GM12878 (cell line): ENCODE data around the gene ANO10.
"Not testable (repeated sequence)": the region's sequence is repeated elsewhere in the genome, so short reads cannot be mapped to it uniquely, and the experiment has no call there.

Source experiments
- BHLHE40 ChIP-seq, 2 experiments: fragments of 450-650 bp in 1 of 2; IDR thresholded peaks; 2 replicates each; pipeline ENCODE4 v1.6.1; 2011 to 2017; ENCODE audit warnings: low read depth in 2 of 2, borderline replicate concordance in 1 of 2, improper control_type of control experiment in 1 of 2, low read length in 1 of 2, mild to moderate bottlenecking in 1 of 2
- EZH2 ChIP-seq: IDR thresholded peaks from 2 replicates; pipeline ENCODE4 v1.6.1; 2012; ENCODE audit warnings: low read depth, mild to moderate bottlenecking, control low read depth, inconsistent platforms, low read length, borderline replicate concordance; ENCODE audit not compliant: control insufficient read depth
- GABPA ChIP-seq: IDR thresholded peaks from 2 replicates; pipeline ENCODE4 v1.6.1; 2014; ENCODE audit warnings: antibody characterized with exemption, low read depth, mild to moderate bottlenecking, inconsistent platforms
- NFXL1 ChIP-seq: fragments of 450-650 bp; IDR thresholded peaks from 2 replicates; pipeline ENCODE4 v1.6.1; 2017; ENCODE audit warnings: antibody characterized with exemption, mild to moderate bottlenecking, borderline replicate concordance
- POLR2A ChIP-seq: IDR thresholded peaks from 2 replicates; pipeline ENCODE4 v1.6.1; 2011; ENCODE audit warnings: low read depth, mild to moderate bottlenecking, low read length
- TAF1 ChIP-seq: IDR thresholded peaks from 2 replicates; pipeline ENCODE4 v1.6.1; 2011; ENCODE audit warnings: mild to moderate bottlenecking, low read depth, low read length, borderline replicate concordance
- TBL1XR1 ChIP-seq: IDR thresholded peaks from 2 replicates; pipeline ENCODE4 v1.6.1; 2012; ENCODE audit warnings: low read depth, low read length, improper control_type of control experiment
- TF ChIP-seq, protein P1 (sequence below): fragments of 450-650 bp; IDR thresholded peaks from 2 replicates; pipeline ENCODE4 v1.6.1; 2017; ENCODE audit warnings: mild to moderate bottlenecking, moderate library complexity
- TF ChIP-seq, protein P2 (sequence below), 3 experiments: IDR thresholded peaks in 2 of 3; conservative IDR thresholded peaks in 1 of 3; 2 replicates each; pipeline ENCODE4 v1.5.1; 2011; ENCODE audit warnings: low read depth in 3 of 3, low read length in 3 of 3, mild to moderate bottlenecking in 3 of 3, control low read depth in 2 of 3, moderate library complexity in 2 of 3, inconsistent platforms in 1 of 3, mixed read lengths in 1 of 3; ENCODE audit not compliant: control insufficient read depth in 2 of 3, insufficient read depth in 1 of 3; ENCODE audit errors: extremely low read depth in 1 of 3
- TF ChIP-seq, protein P3 (sequence below): IDR thresholded peaks from 2 replicates; pipeline ENCODE4 v1.6.1; 2012; ENCODE audit warnings: low read length, inconsistent platforms

DNA sequence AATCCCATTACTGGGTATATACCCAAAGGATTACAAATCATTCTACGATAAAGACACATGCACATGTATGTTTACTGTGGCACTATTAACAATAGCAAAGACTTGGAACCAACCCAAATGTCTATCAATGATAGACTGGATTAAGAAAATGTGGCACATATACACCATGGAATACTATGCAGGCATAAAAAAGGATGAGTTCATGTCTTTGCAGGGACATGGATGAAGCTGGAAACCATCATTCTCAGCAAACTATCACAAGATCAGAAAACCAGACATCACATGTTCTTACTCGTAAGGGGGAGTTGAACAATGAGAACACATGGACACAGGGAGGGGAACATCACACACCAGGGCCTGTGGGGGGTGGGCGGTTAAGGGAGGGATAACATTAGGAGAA is 43.2 kb upstream of the ANO10 start:
- TF ChIP-seq, protein P1, sequence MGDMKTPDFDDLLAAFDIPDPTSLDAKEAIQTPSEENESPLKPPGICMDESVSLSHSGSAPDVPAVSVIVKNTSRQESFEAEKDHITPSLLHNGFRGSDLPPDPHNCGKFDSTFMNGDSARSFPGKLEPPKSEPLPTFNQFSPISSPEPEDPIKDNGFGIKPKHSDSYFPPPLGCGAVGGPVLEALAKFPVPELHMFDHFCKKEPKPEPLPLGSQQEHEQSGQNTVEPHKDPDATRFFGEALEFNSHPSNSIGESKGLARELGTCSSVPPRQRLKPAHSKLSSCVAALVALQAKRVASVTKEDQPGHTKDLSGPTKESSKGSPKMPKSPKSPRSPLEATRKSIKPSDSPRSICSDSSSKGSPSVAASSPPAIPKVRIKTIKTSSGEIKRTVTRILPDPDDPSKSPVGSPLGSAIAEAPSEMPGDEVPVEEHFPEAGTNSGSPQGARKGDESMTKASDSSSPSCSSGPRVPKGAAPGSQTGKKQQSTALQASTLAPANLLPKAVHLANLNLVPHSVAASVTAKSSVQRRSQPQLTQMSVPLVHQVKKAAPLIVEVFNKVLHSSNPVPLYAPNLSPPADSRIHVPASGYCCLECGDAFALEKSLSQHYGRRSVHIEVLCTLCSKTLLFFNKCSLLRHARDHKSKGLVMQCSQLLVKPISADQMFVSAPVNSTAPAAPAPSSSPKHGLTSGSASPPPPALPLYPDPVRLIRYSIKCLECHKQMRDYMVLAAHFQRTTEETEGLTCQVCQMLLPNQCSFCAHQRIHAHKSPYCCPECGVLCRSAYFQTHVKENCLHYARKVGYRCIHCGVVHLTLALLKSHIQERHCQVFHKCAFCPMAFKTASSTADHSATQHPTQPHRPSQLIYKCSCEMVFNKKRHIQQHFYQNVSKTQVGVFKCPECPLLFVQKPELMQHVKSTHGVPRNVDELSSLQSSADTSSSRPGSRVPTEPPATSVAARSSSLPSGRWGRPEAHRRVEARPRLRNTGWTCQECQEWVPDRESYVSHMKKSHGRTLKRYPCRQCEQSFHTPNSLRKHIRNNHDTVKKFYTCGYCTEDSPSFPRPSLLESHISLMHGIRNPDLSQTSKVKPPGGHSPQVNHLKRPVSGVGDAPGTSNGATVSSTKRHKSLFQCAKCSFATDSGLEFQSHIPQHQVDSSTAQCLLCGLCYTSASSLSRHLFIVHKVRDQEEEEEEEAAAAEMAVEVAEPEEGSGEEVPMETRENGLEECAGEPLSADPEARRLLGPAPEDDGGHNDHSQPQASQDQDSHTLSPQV = not testable (repeated sequence)
- TF ChIP-seq BHLHE40 (IDR thresholded peaks at IDR 0.05; ENCODE audit: borderline replicate concordance in 1 of 2, low read depth in 2 of 2, low read length in 1 of 2); TBL1XR1; EZH2; GABPA; POLR2A; NFXL1; TAF1: not testable (repeated sequence)
- TF ChIP-seq, protein P2, sequence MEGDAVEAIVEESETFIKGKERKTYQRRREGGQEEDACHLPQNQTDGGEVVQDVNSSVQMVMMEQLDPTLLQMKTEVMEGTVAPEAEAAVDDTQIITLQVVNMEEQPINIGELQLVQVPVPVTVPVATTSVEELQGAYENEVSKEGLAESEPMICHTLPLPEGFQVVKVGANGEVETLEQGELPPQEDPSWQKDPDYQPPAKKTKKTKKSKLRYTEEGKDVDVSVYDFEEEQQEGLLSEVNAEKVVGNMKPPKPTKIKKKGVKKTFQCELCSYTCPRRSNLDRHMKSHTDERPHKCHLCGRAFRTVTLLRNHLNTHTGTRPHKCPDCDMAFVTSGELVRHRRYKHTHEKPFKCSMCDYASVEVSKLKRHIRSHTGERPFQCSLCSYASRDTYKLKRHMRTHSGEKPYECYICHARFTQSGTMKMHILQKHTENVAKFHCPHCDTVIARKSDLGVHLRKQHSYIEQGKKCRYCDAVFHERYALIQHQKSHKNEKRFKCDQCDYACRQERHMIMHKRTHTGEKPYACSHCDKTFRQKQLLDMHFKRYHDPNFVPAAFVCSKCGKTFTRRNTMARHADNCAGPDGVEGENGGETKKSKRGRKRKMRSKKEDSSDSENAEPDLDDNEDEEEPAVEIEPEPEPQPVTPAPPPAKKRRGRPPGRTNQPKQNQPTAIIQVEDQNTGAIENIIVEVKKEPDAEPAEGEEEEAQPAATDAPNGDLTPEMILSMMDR (IDR thresholded peaks at IDR 0.05 in 2 of 3, conservative IDR thresholded peaks at IDR 0.05 in 1 of 3; ENCODE audit: control insufficient read depth in 2 of 3, extremely low read depth in 1 of 3, insufficient read depth in 1 of 3, low read depth in 3 of 3, low read length in 3 of 3) = not testable (repeated sequence)
- TF ChIP-seq, protein P3, sequence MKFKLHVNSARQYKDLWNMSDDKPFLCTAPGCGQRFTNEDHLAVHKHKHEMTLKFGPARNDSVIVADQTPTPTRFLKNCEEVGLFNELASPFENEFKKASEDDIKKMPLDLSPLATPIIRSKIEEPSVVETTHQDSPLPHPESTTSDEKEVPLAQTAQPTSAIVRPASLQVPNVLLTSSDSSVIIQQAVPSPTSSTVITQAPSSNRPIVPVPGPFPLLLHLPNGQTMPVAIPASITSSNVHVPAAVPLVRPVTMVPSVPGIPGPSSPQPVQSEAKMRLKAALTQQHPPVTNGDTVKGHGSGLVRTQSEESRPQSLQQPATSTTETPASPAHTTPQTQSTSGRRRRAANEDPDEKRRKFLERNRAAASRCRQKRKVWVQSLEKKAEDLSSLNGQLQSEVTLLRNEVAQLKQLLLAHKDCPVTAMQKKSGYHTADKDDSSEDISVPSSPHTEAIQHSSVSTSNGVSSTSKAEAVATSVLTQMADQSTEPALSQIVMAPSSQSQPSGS = not testable (repeated sequence)
